AG04449 (cell line): Measurements from ENCODE around the gene DSCAM.

Experiments
- CTCF ChIA-PET: fragments of 350-600 bp; formaldehyde crosslinking; extraction: SDS; loops from one replicate; lab custom pipeline; 2021; ENCODE audit warnings: antibody characterized with exemption; lab: Yijun Ruan, JAX
- POLR2A ChIA-PET: fragments of 400-600, 350-600 bp; formaldehyde crosslinking; extraction: SDS; loops from one replicate; lab custom pipeline; 2020; ENCODE audit warnings: antibody characterized with exemption, inconsistent platforms; lab: Yijun Ruan, JAX
- DNase-seq: peaks from one replicate; pipeline ENCODE4 v3.0.0-alpha.2; 2010; ENCODE audit warnings: low read depth, low spot score
- H3K4me3 ChIP-seq: 2 replicates; pipeline ENCODE4 v1.5.1; 2011; ENCODE audit warnings: low read depth, mild to moderate bottlenecking, control low read depth, low read length
- TF ChIP-seq, protein P1 (sequence below): IDR thresholded peaks from one replicate; pipeline ENCODE4 v1.5.1; 2011; ENCODE audit warnings: mild to moderate bottlenecking, moderate library complexity, low read length, control low read depth, inconsistent platforms; ENCODE audit not compliant: insufficient read depth; ENCODE audit errors: missing control alignments

DSCAM gene

DNA sequence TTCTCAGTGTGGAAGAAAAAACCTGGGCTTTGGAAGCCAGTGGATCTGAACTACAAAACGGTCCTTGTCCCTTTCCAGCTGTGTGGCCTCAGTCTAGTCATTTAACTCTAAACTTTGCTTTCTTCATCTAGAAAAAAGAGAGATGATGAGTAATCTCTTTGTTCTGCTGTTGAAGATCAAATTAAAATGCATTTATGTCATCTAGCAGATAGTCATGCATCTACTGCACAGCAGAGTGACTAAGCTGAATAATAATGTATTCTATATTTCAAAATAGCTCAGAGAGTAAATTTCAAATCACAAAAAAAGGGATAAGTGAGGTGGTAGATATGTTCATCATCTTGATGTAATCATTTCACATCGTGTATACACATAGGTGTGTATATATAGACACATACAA lies 473.2 kb downstream of the DSCAM start:
- H3K4me3 ChIP-seq = no peak overlapping the region
- CTCF ChIA-PET = interaction anchor here (1.5 kb wide), 1 partner anchor 12 kb away, joined by 6 read pairs; no protein-coding TSS in a partner anchor
- no peak for DNase-seq
- POLR2A ChIA-PET = no interaction called here
- TF ChIP-seq, protein P1, sequence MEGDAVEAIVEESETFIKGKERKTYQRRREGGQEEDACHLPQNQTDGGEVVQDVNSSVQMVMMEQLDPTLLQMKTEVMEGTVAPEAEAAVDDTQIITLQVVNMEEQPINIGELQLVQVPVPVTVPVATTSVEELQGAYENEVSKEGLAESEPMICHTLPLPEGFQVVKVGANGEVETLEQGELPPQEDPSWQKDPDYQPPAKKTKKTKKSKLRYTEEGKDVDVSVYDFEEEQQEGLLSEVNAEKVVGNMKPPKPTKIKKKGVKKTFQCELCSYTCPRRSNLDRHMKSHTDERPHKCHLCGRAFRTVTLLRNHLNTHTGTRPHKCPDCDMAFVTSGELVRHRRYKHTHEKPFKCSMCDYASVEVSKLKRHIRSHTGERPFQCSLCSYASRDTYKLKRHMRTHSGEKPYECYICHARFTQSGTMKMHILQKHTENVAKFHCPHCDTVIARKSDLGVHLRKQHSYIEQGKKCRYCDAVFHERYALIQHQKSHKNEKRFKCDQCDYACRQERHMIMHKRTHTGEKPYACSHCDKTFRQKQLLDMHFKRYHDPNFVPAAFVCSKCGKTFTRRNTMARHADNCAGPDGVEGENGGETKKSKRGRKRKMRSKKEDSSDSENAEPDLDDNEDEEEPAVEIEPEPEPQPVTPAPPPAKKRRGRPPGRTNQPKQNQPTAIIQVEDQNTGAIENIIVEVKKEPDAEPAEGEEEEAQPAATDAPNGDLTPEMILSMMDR = no peak

DNA sequence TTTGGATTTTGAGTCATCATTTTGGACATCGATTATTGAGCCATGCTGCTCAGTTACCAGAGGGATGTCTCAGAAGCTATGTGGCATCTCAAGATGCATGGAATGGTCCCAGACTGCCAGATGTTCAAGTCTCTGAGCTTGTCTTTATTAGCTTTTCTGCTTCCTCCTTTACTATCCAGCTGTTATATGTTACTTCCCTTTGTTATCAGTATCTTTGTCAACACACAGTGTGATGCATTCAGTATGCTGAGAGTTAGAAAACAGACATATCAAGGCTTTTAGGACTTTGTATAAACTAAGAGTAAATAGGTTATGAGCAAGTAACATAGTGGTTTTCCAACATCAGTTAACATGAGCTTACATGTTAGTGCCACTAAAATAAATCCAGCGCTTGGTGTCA lies 474.5 kb downstream of the DSCAM start:
- CTCF ChIA-PET = interaction anchor here (1.1 kb wide), 1 partner anchor 13 kb away, joined by 3 read pairs; no protein-coding TSS in a partner anchor
- TF ChIP-seq, protein P1 = no peak
- POLR2A ChIA-PET = no interaction called here

GRCh38 chr21:40371329-40371728 lies 475.6 kb downstream of the DSCAM start:
- no peak for DNase-seq
- CTCF ChIA-PET = no interaction called here
- POLR2A ChIA-PET = no interaction called here

More for the DNA sequence above, 474.5 kb downstream of the DSCAM start:
- no peak for DNase-seq
- no peak overlapping the region for H3K4me3 ChIP-seq

DNA sequence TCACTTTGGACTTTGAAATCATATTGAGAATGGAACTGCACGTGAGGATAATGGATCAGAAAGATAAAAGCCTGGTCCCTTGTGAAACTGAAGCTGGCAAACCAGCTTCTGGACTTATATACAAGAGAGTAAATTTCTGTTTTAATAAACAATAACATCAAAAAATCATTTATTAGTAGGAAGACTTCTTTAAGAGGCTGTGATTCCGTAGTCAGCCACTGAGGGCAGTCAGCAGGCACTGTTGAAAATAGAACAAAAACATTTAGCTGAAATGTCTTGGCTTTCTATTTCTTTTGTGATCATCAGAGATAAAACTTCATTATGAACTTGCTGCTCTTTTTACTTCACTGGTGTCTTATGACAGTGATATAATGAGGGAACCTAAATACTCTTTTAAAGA lies 490.3 kb downstream of the DSCAM start:
- no peak for DNase-seq
- TF ChIP-seq, protein P1 = no peak
- ChIA-PET POLR2A (no interaction called here), CTCF (no interaction called here)
- H3K4me3 ChIP-seq = no peak overlapping the region

More at GRCh38 chr21:40371329-40371728, 475.6 kb downstream of the DSCAM start:
- no peak overlapping the region for H3K4me3 ChIP-seq
- TF ChIP-seq, protein P1 = no peak

- H3K4me3 ChIP-seq = no peak overlapping the region
- no peak for DNase-seq
- TF ChIP-seq, protein P1 = no peak
- CTCF ChIA-PET = interaction anchor here (1.3 kb wide), 1 partner anchor 32 kb away, joined by 3 read pairs; no protein-coding TSS in a partner anchor
- POLR2A ChIA-PET = no interaction called here
Observed at GRCh38 chr21:40355076-40355475, 491.9 kb downstream of the DSCAM start.

DNA sequence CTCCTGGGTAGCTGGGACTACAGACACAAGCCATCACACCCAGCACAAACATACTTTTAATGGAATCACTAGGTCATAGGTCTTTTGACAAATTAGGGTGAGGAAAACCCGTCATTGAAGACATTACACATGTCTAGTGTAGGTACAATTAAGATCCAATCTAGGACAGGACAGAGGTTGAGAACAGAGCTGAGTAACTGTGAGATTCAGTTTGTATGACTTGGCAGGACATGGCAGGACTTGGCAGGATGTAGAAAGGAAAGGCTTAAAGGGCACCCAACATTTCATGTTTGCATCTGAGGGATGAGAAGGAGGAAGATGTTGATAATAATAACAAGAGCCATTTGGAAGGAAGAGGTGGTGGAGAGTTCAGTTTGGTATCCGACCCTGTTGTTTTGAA lies 496.0 kb downstream of the DSCAM start:
- CTCF ChIA-PET = no interaction called here

More for the DNA sequence above, 496.0 kb downstream of the DSCAM start:
- POLR2A ChIA-PET = no interaction called here
- TF ChIP-seq, protein P1 = no peak
- no peak overlapping the region for H3K4me3 ChIP-seq
- DNase-seq = no peak
